Right atrium auricular region (tissue), 2 donors: ENCODE data around the gene ESR2. TPM values are rescaled to one million over a fixed set of nuclear protein-coding genes. Genes with fewer than 3 reads are reported as not detected.
"Not testable (repeated sequence)": the region's sequence is repeated elsewhere in the genome, so short reads cannot be mapped to it uniquely, and the experiment has no call there.

Experiments
- DNase-seq: peaks from one replicate; pipeline ENCODE4 v3.0.0-alpha.2; 2019; ENCODE audit warnings: low spot score
- H3K27ac ChIP-seq, 2 donors: fragments of 200-600 bp; sonication (generic); 1 replicate in 1 of 2; 2 replicates in 1 of 2; pipeline ENCODE4 v1.5.1; 2016 to 2019
- H3K27me3 ChIP-seq, 2 donors: fragments of 200-600 bp; sonication (generic); one replicate each; pipeline versions ENCODE4 v1.5.1 to v1.6.0; 2017 to 2019
- H3K36me3 ChIP-seq: fragments of 200-600 bp; sonication (generic); one replicate; pipeline ENCODE4 v1.5.1; 2016
- H3K4me1 ChIP-seq, 2 donors: fragments of 200-600 bp; sonication (generic); one replicate each; pipeline versions ENCODE4 v1.5.1 to v1.6.0; 2017 to 2019
- H3K4me3 ChIP-seq, 2 donors: fragments of 200-600 bp; sonication (generic); 1 replicate in 1 of 2; 2 replicates in 1 of 2; pipeline ENCODE4 v1.5.1; 2017 to 2019; ENCODE audit warnings: mild to moderate bottlenecking in 1 of 2, moderate library complexity in 1 of 2
- H3K9me3 ChIP-seq, 2 donors: fragments of 200-600 bp; sonication (generic); one replicate each; pipeline ENCODE4 v1.5.1; 2019
- total RNA-seq, 2 donors: library from RNA; depleted of rRNA; stranded (reverse); fragments of >200 nt; gene quantifications; one replicate each; pipeline ENCODE4 v1.1.0, GENCODE V29; 2016
- TF ChIP-seq, protein P1 (sequence below), 2 donors: fragments of 200-600 bp; sonication (generic); IDR thresholded peaks; one replicate each; pipeline ENCODE4 v1.5.1; 2019; ENCODE audit warnings: antibody characterized with exemption in 2 of 2

The ESR2 gene
- total RNA-seq, 2 donors from 2014 or later = 0.20 to 0.30 TPM

DNA sequence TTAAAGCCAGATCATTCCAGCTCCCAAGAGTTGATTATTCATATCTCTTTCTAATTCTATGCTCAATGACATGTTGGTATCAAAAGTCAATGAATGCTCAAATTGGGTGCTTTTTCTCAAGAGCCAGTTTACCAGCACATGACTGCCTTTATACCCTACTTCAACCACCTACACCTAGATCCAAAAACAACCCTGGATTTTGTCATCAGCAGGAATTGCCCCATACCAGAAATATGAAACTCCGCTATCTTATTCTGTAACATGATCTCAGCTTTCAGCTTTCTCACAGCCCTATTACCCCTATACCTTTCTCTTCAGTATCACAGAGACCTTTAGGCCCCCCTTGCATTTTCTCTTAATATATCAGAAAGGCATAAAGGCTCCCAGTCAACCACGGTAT lies 32.3 kb upstream of the ESR2 start:
- H3K27ac ChIP-seq = no peak overlapping the region
- H3K36me3 ChIP-seq = no peaks in the 10 kb centered on the region
- no peak for DNase-seq
- H3K27me3 ChIP-seq = no peaks in the 10 kb centered on the region
- H3K9me3 ChIP-seq = no peaks in the 10 kb centered on the region
- TF ChIP-seq, protein P1, sequence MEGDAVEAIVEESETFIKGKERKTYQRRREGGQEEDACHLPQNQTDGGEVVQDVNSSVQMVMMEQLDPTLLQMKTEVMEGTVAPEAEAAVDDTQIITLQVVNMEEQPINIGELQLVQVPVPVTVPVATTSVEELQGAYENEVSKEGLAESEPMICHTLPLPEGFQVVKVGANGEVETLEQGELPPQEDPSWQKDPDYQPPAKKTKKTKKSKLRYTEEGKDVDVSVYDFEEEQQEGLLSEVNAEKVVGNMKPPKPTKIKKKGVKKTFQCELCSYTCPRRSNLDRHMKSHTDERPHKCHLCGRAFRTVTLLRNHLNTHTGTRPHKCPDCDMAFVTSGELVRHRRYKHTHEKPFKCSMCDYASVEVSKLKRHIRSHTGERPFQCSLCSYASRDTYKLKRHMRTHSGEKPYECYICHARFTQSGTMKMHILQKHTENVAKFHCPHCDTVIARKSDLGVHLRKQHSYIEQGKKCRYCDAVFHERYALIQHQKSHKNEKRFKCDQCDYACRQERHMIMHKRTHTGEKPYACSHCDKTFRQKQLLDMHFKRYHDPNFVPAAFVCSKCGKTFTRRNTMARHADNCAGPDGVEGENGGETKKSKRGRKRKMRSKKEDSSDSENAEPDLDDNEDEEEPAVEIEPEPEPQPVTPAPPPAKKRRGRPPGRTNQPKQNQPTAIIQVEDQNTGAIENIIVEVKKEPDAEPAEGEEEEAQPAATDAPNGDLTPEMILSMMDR (IDR thresholded peaks at IDR 0.05) = no peak
- H3K4me3 ChIP-seq = no peak overlapping the region
- H3K4me1 ChIP-seq = no peaks in the 10 kb centered on the region

DNA sequence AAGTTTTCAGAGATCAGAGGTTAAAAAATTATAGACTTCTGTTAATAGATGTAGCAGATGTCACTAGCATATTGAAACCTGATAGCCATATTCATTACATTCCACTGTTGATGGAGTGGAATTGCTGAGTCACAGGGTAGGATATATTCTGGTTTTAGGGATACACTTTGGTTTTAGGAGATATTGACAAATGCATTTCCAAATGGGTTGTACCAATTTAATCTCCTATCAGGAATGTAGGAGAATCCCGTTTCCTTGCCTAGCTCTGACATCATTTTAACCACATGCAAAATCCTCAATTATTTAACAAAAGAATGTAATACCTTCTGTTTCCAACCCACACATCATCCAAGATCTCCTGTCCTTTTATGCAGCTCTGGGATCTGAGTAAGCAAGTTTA lies 30.7 kb upstream of the ESR2 start:
- no peak overlapping the region for H3K27ac ChIP-seq
- no peak overlapping the region for H3K4me3 ChIP-seq
- TF ChIP-seq, protein P1 (IDR thresholded peaks at IDR 0.05) = no peak
- H3K27me3 ChIP-seq = no peaks in the 10 kb centered on the region
- no peaks in the 10 kb centered on the region for H3K4me1 ChIP-seq
- no peaks in the 10 kb centered on the region for H3K9me3 ChIP-seq
- no peak for DNase-seq
- H3K36me3 ChIP-seq = no peaks in the 10 kb centered on the region

DNA sequence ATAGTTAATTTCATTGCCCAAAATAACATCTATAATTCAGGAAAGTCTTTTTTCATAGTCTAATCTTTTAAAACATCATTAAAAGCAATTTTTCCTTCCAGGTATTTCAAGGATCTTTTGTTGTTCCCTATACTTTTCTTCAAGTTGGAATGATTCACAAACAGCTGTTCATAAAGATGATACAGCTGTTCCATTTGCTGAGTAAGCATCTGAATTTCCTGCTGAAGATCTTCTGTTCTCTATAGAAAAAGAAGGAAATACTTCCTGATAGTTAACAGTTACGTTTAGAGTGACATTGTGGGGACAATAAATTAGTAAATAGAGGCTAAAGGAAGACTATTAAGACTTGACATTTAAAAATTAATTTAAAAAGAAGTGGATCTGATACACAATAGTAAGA lies 30.3 kb upstream of the ESR2 start:
- TF ChIP-seq, protein P1 (IDR thresholded peaks at IDR 0.05) = no peak

DNA sequence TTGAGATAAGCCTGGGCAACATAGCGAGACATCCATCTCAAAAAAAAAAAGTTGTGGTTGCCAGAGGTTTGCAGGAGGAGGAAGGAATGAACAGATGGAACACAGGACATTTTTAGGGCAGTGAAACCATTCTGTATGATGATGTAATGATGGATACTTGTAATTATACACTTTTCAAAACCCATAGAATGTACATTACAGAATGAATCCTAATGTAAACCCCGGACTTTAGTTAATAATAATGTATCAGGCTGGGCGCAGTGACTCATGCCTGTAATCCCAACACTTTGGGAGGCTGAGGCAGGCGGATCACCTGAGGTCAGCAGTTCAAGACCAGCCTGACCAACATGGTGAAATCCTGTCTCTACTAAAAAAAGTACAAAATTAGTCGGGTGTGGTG lies 26.2 kb upstream of the ESR2 start:
- H3K4me3 ChIP-seq, H3K27ac ChIP-seq, H3K9me3 ChIP-seq, H3K36me3 ChIP-seq, H3K4me1 ChIP-seq, H3K27me3 ChIP-seq, DNase-seq: not testable (repeated sequence)

More for the DNA sequence above, 30.3 kb upstream of the ESR2 start:
- DNase-seq = no peak
- Histone ChIP-seq H3K4me1 (no peaks in the 10 kb centered on the region), H3K9me3 (no peaks in the 10 kb centered on the region), H3K4me3 (no peak overlapping the region), H3K27ac (no peak overlapping the region), H3K27me3 (no peaks in the 10 kb centered on the region), H3K36me3 (no peaks in the 10 kb centered on the region)

DNA sequence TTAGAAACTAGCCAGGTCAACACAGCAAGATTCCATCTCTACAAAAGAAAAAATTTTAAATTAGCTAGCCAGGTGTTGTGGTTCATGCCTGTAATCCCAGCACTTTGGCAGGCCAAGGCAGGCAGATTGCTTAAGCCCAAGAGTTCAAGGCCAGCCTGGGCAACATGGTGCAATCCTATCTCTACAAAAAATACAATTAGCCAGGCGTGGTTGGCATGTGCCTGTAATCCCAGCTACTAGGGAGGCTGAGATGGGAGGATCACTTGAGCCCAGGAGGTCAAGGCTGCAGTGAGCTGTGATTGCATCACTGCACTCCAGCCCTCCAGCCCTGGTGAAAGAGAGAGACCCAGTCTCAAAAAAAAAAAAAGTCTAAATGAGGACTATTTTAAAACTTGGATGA lies 24.5 kb upstream of the ESR2 start:
- not testable (repeated sequence) for H3K36me3 ChIP-seq, H3K4me3 ChIP-seq, H3K4me1 ChIP-seq, H3K9me3 ChIP-seq, H3K27me3 ChIP-seq, H3K27ac ChIP-seq, DNase-seq

DNA sequence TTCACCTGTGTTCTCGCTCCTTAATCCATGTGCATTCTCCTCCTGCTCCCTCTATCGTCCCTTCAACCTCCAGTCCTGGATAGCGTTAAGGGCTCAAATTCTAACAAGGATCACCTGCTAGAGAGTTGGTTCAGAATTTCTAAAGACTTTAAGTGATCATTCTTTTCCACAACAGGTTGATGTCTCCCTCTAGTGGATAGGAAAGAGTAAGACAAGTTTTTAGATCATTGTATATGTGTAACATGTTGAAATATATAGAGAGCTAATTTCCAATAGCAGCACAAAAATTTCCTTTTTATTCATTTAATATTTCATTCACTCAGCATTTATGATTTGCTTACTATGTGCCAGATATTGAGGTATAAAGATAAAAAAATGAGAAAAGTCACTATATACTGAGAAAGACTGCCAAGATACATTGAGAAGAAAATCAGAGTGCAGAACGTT lies 9.3 kb upstream of the ESR2 start:
- DNase-seq = no peak
- Histone ChIP-seq H3K4me1 (no peaks in the 10 kb centered on the region), H3K4me3 (no peak overlapping the region), H3K27me3 (no peaks in the 10 kb centered on the region), H3K27ac (no peak overlapping the region), H3K9me3 (no peaks in the 10 kb centered on the region), H3K36me3 (no peaks in the 10 kb centered on the region)
- TF ChIP-seq, protein P1 (IDR thresholded peaks at IDR 0.05) = peak; percentile 72 to 80

DNA sequence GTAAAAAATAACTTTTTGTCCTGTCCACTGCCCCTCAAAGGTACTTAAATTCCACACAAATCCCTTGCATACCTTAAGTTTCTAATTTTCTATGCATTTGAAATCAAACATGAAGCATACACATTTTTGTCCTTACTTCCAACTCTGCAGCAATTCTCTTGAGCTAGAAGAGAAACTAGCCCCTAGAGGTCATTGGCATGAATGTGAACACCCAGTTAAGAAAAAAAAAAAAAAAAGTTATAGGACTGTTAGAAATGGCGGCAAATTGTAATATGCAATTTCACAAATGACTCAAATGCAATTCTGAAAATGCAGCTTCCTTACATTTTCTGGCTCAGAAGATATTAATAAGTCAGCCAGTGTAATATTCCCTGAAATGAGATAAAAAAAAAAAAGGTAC lies 4.6 kb upstream of the ESR2 start:
- Histone ChIP-seq H3K27ac (no peak overlapping the region), H3K4me3 (no peak overlapping the region), H3K9me3 (no peaks in the 10 kb centered on the region), H3K27me3 (no peaks in the 10 kb centered on the region), H3K4me1 (peaks cover 0 to 12% of the 10 kb centered on the region in 2 donors), H3K36me3 (no peaks in the 10 kb centered on the region)
- no peak for DNase-seq
- TF ChIP-seq, protein P1 (IDR thresholded peaks at IDR 0.05) = no peak
